Endothelial cell of umbilical vein (primary cell): ENCODE measurements around the gene CAPNS2.

Source experiments
- POLR2A ChIP-seq: IDR thresholded peaks from 2 replicates; pipeline ENCODE4 v1.6.1; 2012; ENCODE audit warnings: low read depth, mild to moderate bottlenecking, control low read depth, low read length
- TF ChIP-seq, protein P1 (sequence below), 2 donors: IDR thresholded peaks; 1 replicate in 1 of 2; 2 replicates in 1 of 2; pipeline ENCODE4 v1.5.1; 2011; ENCODE audit warnings: low read length in 2 of 2, mild to moderate bottlenecking in 2 of 2, moderate library complexity in 2 of 2, control low read depth in 1 of 2, inconsistent platforms in 1 of 2, low read depth in 1 of 2; ENCODE audit not compliant: insufficient read depth in 1 of 2; ENCODE audit errors: extremely low read depth in 1 of 2

DNA sequence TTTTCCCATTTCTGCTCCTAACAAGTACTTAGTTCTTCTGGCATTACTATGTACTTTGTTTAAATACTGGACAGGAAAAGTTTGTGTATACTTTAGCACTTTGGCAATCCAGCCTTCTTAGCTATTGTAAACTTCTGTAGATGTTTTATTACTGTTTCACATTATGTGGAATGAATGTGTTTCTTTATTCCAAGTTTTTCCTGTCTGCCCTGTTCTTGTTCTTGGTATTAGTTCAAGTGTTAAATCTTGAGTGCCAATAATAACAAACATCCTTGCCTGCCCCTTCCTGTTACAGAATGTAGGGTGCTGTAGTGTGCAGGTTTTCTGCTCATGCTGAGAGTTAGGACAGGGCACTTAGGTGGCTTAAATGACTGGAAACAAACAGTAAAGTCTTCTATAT is 7.3 kb upstream of the CAPNS2 start:
- TF ChIP-seq, protein P1, sequence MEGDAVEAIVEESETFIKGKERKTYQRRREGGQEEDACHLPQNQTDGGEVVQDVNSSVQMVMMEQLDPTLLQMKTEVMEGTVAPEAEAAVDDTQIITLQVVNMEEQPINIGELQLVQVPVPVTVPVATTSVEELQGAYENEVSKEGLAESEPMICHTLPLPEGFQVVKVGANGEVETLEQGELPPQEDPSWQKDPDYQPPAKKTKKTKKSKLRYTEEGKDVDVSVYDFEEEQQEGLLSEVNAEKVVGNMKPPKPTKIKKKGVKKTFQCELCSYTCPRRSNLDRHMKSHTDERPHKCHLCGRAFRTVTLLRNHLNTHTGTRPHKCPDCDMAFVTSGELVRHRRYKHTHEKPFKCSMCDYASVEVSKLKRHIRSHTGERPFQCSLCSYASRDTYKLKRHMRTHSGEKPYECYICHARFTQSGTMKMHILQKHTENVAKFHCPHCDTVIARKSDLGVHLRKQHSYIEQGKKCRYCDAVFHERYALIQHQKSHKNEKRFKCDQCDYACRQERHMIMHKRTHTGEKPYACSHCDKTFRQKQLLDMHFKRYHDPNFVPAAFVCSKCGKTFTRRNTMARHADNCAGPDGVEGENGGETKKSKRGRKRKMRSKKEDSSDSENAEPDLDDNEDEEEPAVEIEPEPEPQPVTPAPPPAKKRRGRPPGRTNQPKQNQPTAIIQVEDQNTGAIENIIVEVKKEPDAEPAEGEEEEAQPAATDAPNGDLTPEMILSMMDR (IDR thresholded peaks at IDR 0.05; ENCODE audit: extremely low read depth in 1 of 2, insufficient read depth in 1 of 2, low read depth in 1 of 2, low read length in 2 of 2): no peak
- TF ChIP-seq POLR2A: no peak
